ENCODE data around the gene PCBP3. TPM values are rescaled to one million over a fixed set of nuclear protein-coding genes. Genes with fewer than 3 reads are reported as not detected.

The PCBP3 gene
- total RNA-seq, 2 experiments from 2014 or later, result 3.4 to 3.9 TPM

GRCh38 chr21:45941717-45942546, 298.4 kb downstream of the PCBP3 start:
- H3K4me3 Mint-ChIP-seq, result no peak overlapping the region
- no peaks in the 10 kb centered on the region for H3K27me3 Mint-ChIP-seq
- no peaks in the 10 kb centered on the region for H3K9me3 Mint-ChIP-seq
- H3K27ac Mint-ChIP-seq, result no peak overlapping the region
- no peaks in the 10 kb centered on the region for H3K4me1 Mint-ChIP-seq
- ChIA-PET POLR2A (no interaction called here), CTCF (no interaction called here)
- DNase-seq, result no peak
- no peaks in the 10 kb centered on the region for H3K36me3 Mint-ChIP-seq (ENCODE audit: low read depth)

DNA sequence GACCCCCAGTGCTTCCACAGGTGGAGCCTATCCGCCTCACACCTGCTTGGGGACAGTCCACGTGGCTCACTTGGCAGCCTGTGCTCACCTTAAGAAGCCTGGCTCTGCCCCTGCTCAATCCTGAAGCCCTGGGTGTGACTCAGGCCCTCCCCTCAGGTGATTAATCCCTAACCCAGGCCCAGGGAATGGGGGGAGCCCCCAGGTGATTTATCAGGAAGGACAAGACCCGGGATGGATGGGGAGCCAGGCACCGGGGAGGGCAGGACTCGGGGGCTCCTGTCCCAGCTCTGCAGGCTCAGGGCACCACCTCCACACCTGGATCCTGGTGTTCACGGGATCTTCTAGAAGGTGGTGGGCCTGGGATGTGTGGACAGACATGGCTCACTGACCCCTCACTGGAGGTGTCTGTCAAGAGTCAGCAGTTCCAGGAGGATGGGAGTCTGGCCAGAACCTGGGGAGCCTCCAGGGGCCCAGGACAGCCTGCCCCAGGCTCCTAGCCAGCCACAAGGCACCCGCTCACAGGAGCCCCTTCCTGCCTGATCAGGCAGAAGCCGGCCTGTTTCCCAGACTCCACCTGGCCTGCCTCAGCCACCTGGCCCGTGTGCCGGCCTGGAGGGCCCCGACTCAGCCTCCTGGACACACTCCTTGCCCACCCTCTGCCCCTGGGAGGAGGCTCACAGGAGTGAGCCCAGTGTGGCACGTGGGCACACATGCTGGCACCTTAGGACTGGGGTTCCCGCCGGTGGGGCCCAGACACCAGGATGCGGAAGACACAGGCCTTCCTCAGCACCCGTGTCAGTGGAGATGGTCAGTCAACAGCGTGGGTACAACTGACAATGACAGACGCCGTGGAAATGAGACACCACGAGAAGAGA, 299.5 kb downstream of the PCBP3 start:
- Mint-ChIP-seq H3K36me3 (ENCODE audit: low read depth) (no peaks in the 10 kb centered on the region), H3K4me1 (no peaks in the 10 kb centered on the region), H3K27me3 (no peaks in the 10 kb centered on the region), H3K27ac (no peak overlapping the region), H3K9me3 (no peaks in the 10 kb centered on the region), H3K4me3 (no peak overlapping the region)
- ChIA-PET CTCF (no interaction called here), POLR2A (no interaction called here)
- no peak for DNase-seq

- H3K27ac Mint-ChIP-seq, result no peak overlapping the region
- CTCF ChIA-PET, result no interaction called here
- H3K4me3 Mint-ChIP-seq, result no peak overlapping the region
- POLR2A ChIA-PET, result no interaction called here
- H3K36me3 Mint-ChIP-seq (ENCODE audit: low read depth), result no peaks in the 10 kb centered on the region
- no peak for DNase-seq
- H3K4me1 Mint-ChIP-seq, result no peaks in the 10 kb centered on the region
- no peaks in the 10 kb centered on the region for H3K27me3 Mint-ChIP-seq
- no peaks in the 10 kb centered on the region for H3K9me3 Mint-ChIP-seq
These were observed 300.4 kb downstream of the PCBP3 start for GRCh38 chr21:45943630-45944540.

GRCh38 chr21:45944601-45945000, 301.1 kb downstream of the PCBP3 start:
- CTCF ChIA-PET, result no interaction called here
- H3K4me3 Mint-ChIP-seq, result no peak overlapping the region
- H3K27ac Mint-ChIP-seq, result no peak overlapping the region

GRCh38 chr21:45945066-45945867, 301.7 kb downstream of the PCBP3 start:
- Mint-ChIP-seq H3K4me3 (no peak overlapping the region), H3K9me3 (no peaks in the 10 kb centered on the region), H3K27me3 (no peaks in the 10 kb centered on the region), H3K27ac (no peak overlapping the region), H3K4me1 (no peaks in the 10 kb centered on the region), H3K36me3 (ENCODE audit: low read depth) (no peaks in the 10 kb centered on the region)
- DNase-seq, result no peak
- ChIA-PET POLR2A (no interaction called here), CTCF (no interaction called here)

More at GRCh38 chr21:45944601-45945000, 301.1 kb downstream of the PCBP3 start:
- POLR2A ChIA-PET, result no interaction called here
- no peaks in the 10 kb centered on the region for H3K4me1 Mint-ChIP-seq
- no peaks in the 10 kb centered on the region for H3K36me3 Mint-ChIP-seq (ENCODE audit: low read depth)
- DNase-seq, result no peak
- H3K9me3 Mint-ChIP-seq, result no peaks in the 10 kb centered on the region
- no peaks in the 10 kb centered on the region for H3K27me3 Mint-ChIP-seq

DNA sequence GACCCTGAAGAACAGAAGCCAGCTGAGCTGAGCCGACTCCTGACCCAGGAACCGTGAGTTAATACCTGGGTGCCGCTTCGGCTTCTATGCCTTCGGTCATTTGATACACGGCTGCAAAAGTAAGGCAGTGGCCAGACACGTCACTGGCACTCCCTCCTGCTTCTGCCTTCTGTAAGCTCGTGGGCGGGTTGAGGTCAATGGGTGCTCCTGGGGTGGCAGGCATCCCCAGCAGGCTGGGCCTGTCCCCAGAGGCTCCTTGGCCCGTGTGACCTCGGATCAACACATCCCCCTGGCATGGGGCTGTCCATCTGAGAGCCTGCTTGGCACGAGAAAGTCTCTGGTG, 302.3 kb downstream of the PCBP3 start:
- ChIA-PET CTCF (no interaction called here), POLR2A (no interaction called here)
- Mint-ChIP-seq H3K36me3 (ENCODE audit: low read depth) (no peaks in the 10 kb centered on the region), H3K27me3 (no peaks in the 10 kb centered on the region), H3K9me3 (no peaks in the 10 kb centered on the region), H3K4me3 (no peak overlapping the region), H3K27ac (no peak overlapping the region), H3K4me1 (no peaks in the 10 kb centered on the region)
- no peak for DNase-seq

DNA sequence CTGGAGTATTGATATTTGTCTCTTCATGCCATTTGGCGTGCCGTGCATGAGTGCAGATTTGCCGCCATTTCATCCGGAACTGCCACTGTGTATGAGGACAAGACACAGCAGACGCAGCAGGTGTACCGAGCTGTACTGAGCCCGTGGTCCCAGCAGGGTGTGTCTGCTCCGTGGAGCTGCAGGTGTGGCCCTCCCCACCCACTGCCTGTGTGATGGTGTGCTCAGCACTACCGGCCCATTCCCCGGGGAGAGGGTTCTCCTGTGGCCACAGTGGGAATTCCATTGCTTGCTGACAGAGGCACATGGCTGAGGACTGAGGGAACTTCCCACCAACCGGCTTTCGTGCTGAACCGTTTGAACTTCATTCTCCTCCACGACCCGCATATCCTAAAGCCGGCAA, 303.8 kb downstream of the PCBP3 start:
- no peaks in the 10 kb centered on the region for H3K27me3 Mint-ChIP-seq
- no peak for DNase-seq
- H3K27ac Mint-ChIP-seq, result no peak overlapping the region
- H3K4me3 Mint-ChIP-seq, result no peak overlapping the region
- ChIA-PET CTCF (no interaction called here), POLR2A (no interaction called here)
- H3K36me3 Mint-ChIP-seq (ENCODE audit: low read depth), result no peaks in the 10 kb centered on the region
- H3K9me3 Mint-ChIP-seq, result no peaks in the 10 kb centered on the region
- no peaks in the 10 kb centered on the region for H3K4me1 Mint-ChIP-seq

GRCh38 chr21:45947716-45948255, 304.3 kb downstream of the PCBP3 start:
- POLR2A ChIA-PET, result no interaction called here
- no peaks in the 10 kb centered on the region for H3K36me3 Mint-ChIP-seq (ENCODE audit: low read depth)
- no peaks in the 10 kb centered on the region for H3K4me1 Mint-ChIP-seq
- H3K9me3 Mint-ChIP-seq, result no peaks in the 10 kb centered on the region
- no peak overlapping the region for H3K27ac Mint-ChIP-seq
- H3K27me3 Mint-ChIP-seq, result no peaks in the 10 kb centered on the region
- H3K4me3 Mint-ChIP-seq, result no peak overlapping the region
- no peak for DNase-seq
- CTCF ChIA-PET, result no interaction called here

- CTCF ChIA-PET, result no interaction called here
- no peak for DNase-seq
- no peaks in the 10 kb centered on the region for H3K27me3 Mint-ChIP-seq
- POLR2A ChIA-PET, result no interaction called here
- no peak overlapping the region for H3K27ac Mint-ChIP-seq
- no peaks in the 10 kb centered on the region for H3K4me1 Mint-ChIP-seq
- H3K36me3 Mint-ChIP-seq (ENCODE audit: low read depth), result no peaks in the 10 kb centered on the region
- H3K4me3 Mint-ChIP-seq, result no peak overlapping the region
- no peaks in the 10 kb centered on the region for H3K9me3 Mint-ChIP-seq
These were observed 305.1 kb downstream of the PCBP3 start for GRCh38 chr21:45948576-45949141.

- DNase-seq, result no peak
- POLR2A ChIA-PET, result no interaction called here
- no peaks in the 10 kb centered on the region for H3K36me3 Mint-ChIP-seq (ENCODE audit: low read depth)
- no peaks in the 10 kb centered on the region for H3K4me1 Mint-ChIP-seq
- H3K27me3 Mint-ChIP-seq, result peaks cover 2% of the 10 kb centered on the region
- H3K4me3 Mint-ChIP-seq, result no peak overlapping the region
- no peak overlapping the region for H3K27ac Mint-ChIP-seq
- no peaks in the 10 kb centered on the region for H3K9me3 Mint-ChIP-seq
- CTCF ChIA-PET, result no interaction called here
These were observed 306.6 kb downstream of the PCBP3 start for GRCh38 chr21:45949928-45950739.

DNA sequence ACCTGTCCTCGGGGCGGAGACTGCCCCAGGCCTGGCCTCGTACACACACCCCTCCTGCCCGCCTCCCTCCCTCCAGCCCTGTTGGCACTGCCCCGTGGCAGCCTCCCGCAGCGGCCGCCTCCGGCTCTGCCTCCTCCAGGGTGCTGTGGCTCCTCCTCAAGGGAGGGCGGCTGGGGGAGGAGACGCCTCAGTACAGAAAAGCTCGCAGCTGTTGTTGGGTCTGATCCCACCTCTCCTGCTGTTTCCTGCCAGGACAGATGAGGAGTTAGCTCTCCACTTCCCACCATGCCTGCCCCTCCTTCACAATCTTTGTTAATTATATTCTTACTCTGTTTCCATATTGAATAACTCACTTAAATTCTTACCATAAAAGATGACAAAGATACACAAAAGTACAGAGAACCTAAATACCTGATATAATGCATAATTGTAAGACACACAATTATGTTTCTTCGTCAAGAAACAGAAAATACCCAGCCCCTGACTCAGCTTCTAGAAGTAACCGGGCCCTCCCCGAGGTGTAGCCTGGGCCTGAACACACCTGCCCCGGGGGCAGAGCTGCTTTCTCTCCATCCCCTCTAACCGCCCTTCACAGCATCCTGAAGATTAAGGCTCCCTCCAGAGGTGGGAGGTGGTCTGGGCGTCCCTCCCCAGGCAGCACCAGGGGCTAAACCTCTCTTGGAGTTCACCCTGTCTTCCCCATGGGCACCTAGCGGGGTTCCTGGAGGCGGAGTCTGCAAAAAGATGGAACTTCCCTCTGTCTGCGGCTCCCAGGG, 307.4 kb downstream of the PCBP3 start:
- DNase-seq, result no peak
- Mint-ChIP-seq H3K27ac (no peak overlapping the region), H3K36me3 (ENCODE audit: low read depth) (no peaks in the 10 kb centered on the region), H3K4me3 (no peak overlapping the region), H3K9me3 (no peaks in the 10 kb centered on the region), H3K4me1 (no peaks in the 10 kb centered on the region), H3K27me3 (peaks cover 4% of the 10 kb centered on the region)
- POLR2A ChIA-PET, result no interaction called here
- CTCF ChIA-PET, result no interaction called here
